Measurements from ENCODE around the gene CCT2.

- TF ChIP-seq CTCF (IDR thresholded peaks at IDR 0.05) (no peak), POLR2A (IDR thresholded peaks at IDR 0.05) (no peak)
These were observed 16.0 kb upstream of the CCT2 start for GRCh38 chr12:69569236-69569635.
